Endothelial cell of umbilical vein (primary cell): ENCODE results near the gene ITGA7.

Experiments
- CTCF ChIP-seq, 2 donors: IDR thresholded peaks; 1 replicate in 1 of 2; 2 replicates in 1 of 2; pipeline ENCODE4 v1.5.1; 2011; ENCODE audit warnings: low read length in 2 of 2, mild to moderate bottlenecking in 2 of 2, moderate library complexity in 2 of 2, control low read depth in 1 of 2, inconsistent platforms in 1 of 2, low read depth in 1 of 2; ENCODE audit not compliant: insufficient read depth in 1 of 2; ENCODE audit errors: extremely low read depth in 1 of 2
- MAX ChIP-seq: IDR thresholded peaks from 2 replicates; pipeline ENCODE4 v1.6.1; 2011; ENCODE audit not compliant: insufficient read depth, insufficient read length
- POLR2A ChIP-seq: IDR thresholded peaks from 2 replicates; pipeline ENCODE4 v1.6.1; 2012; ENCODE audit warnings: low read depth, mild to moderate bottlenecking, control low read depth, low read length

- TF ChIP-seq CTCF (IDR thresholded peaks at IDR 0.05; ENCODE audit: extremely low read depth in 1 of 2, insufficient read depth in 1 of 2, low read depth in 1 of 2, low read length in 2 of 2) (no peak), POLR2A (no peak), MAX (no peak)
Measured at GRCh38 chr12:55698965-55699364, 8.7 kb downstream of the ITGA7 start.
